ENCODE data around the gene HEATR5A.
"Not testable (repeated sequence)": the region's sequence is repeated elsewhere in the genome, so short reads cannot be mapped to it uniquely, and the experiment has no call there.

DNA sequence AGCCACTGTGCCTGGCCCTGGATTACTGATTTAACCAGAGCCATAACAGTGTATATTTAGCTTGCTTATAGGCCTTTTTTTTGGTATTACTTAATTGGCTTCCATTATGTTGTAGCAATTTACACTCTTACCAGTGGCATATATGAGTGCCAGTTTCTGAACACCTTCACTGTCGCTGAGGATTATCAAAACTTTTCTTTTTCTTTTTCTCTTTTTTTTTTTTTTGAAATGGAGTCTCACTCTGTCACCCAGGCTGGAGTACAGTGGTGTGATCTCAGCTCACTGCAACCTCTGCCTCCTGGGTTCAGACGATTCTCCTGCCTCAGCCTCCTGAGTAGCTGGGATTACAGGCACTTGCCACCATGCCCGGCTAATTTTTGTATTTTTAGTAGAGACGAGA, 164.4 kb downstream of the HEATR5A start:
- TF ChIP-seq, protein P1, sequence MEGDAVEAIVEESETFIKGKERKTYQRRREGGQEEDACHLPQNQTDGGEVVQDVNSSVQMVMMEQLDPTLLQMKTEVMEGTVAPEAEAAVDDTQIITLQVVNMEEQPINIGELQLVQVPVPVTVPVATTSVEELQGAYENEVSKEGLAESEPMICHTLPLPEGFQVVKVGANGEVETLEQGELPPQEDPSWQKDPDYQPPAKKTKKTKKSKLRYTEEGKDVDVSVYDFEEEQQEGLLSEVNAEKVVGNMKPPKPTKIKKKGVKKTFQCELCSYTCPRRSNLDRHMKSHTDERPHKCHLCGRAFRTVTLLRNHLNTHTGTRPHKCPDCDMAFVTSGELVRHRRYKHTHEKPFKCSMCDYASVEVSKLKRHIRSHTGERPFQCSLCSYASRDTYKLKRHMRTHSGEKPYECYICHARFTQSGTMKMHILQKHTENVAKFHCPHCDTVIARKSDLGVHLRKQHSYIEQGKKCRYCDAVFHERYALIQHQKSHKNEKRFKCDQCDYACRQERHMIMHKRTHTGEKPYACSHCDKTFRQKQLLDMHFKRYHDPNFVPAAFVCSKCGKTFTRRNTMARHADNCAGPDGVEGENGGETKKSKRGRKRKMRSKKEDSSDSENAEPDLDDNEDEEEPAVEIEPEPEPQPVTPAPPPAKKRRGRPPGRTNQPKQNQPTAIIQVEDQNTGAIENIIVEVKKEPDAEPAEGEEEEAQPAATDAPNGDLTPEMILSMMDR (IDR thresholded peaks at IDR 0.05) = not testable (repeated sequence)
- TF ChIP-seq POLR2A (IDR thresholded peaks at IDR 0.05) = not testable (repeated sequence)

Data from right lobe of liver (tissue), 4 donors.